Loucy (cell line): ENCODE results near the gene MYO7B.

Experiments
- H2AFZ ChIP-seq: fragments of 200-600 bp; sonication (generic); 2 replicates; pipeline ENCODE4 v1.6.0; 2016; ENCODE audit warnings: antibody characterized with exemption, mild to moderate bottlenecking, low read length, moderate library complexity
- H3F3A ChIP-seq: fragments of 200-600 bp; 2 replicates; pipeline ENCODE4 v1.6.0; 2016; ENCODE audit warnings: antibody characterized with exemption, low read depth, mild to moderate bottlenecking
- H3K27me3 ChIP-seq: fragments of 200-600 bp; sonication (generic); 2 replicates; pipeline ENCODE4 v1.6.1; 2014; ENCODE audit warnings: low read length, mild to moderate bottlenecking; ENCODE audit not compliant: insufficient read depth, poor library complexity, severe bottlenecking
- H3K36me3 ChIP-seq: fragments of 200-600 bp; sonication (generic); 2 replicates; pipeline ENCODE4 v1.6.1; 2016; ENCODE audit warnings: low read length; ENCODE audit not compliant: insufficient read depth
- H3K4me1 ChIP-seq: fragments of 200-600 bp; sonication (generic); 2 replicates; pipeline ENCODE4 v1.5.1; 2014; ENCODE audit warnings: low read length, mild to moderate bottlenecking; ENCODE audit not compliant: insufficient read depth, poor library complexity, severe bottlenecking
- H3K4me2 ChIP-seq: fragments of 200-600 bp; sonication (generic); 2 replicates; pipeline ENCODE4 v1.6.0; 2014; ENCODE audit warnings: antibody characterized with exemption, low read length, low read depth, mild to moderate bottlenecking; ENCODE audit not compliant: poor library complexity, severe bottlenecking
- H3K4me3 ChIP-seq: fragments of 200-600 bp; sonication (generic); 2 replicates; pipeline ENCODE4 v1.5.1; 2014; ENCODE audit warnings: low read length, mild to moderate bottlenecking, mixed read lengths; ENCODE audit not compliant: poor library complexity, severe bottlenecking
- H3K79me2 ChIP-seq: fragments of 200-600 bp; sonication (generic); 2 replicates; pipeline ENCODE4 v1.6.1; 2014; ENCODE audit warnings: low read length; ENCODE audit not compliant: insufficient read depth
- H3K9ac ChIP-seq: fragments of 200-600 bp; sonication (generic); 2 replicates; pipeline ENCODE4 v1.6.0; 2014; ENCODE audit warnings: mild to moderate bottlenecking, low read depth, low read length, moderate library complexity; ENCODE audit not compliant: poor library complexity, severe bottlenecking
- H3K9me2 ChIP-seq: fragments of 200-600 bp; sonication (generic); replicated peaks from 2 replicates; pipeline ENCODE4 v1.6.1; 2016; ENCODE audit warnings: low read depth, low read length, mixed read lengths
- H3K9me3 ChIP-seq: fragments of 200-600 bp; sonication (generic); 2 replicates; pipeline ENCODE4 v1.6.1; 2014; ENCODE audit warnings: mild to moderate bottlenecking, antibody characterized with exemption, low read length, low read depth; ENCODE audit not compliant: insufficient read depth
- H4K20me1 ChIP-seq: fragments of 200-600 bp; sonication (generic); 2 replicates; pipeline ENCODE4 v1.6.0; 2014; ENCODE audit warnings: antibody characterized with exemption, low read length, mild to moderate bottlenecking; ENCODE audit not compliant: insufficient read depth, poor library complexity, severe bottlenecking
- CTCF ChIP-seq: fragments of 200-600 bp; sonication (generic); conservative IDR thresholded peaks from 2 replicates; pipeline ENCODE4 v1.5.1; 2014; ENCODE audit warnings: mild to moderate bottlenecking, antibody characterized with exemption, low read length
- EZH2phosphoT487 ChIP-seq: fragments of 200-600 bp; IDR thresholded peaks from 2 replicates; pipeline ENCODE4 v1.6.1; 2018; ENCODE audit warnings: antibody characterized with exemption, mild to moderate bottlenecking, moderate library complexity, borderline replicate concordance

MYO7B gene

GRCh38 chr2:127606625-127607398 lies 71.3 kb downstream of the MYO7B start:
- Histone ChIP-seq H3K4me2 (no peak overlapping the region), H3K27me3 (no peaks in the 10 kb centered on the region), H3K9me2 (no peaks in the 10 kb centered on the region), H3F3A (no peaks in the 10 kb centered on the region), H3K9me3 (peaks cover 8% of the 10 kb centered on the region; the same call in 1 of the 2 replicates), H3K9ac (no peak overlapping the region), H3K4me1 (peaks cover 37% of the 10 kb centered on the region), H3K36me3 (no peaks in the 10 kb centered on the region), H4K20me1 (no peaks in the 10 kb centered on the region), H3K4me3 (no peak overlapping the region), H3K79me2 (no peaks in the 10 kb centered on the region), H2AFZ (no peak overlapping the region)
- TF ChIP-seq EZH2phosphoT487: no peak
- TF ChIP-seq CTCF: no peak

- H3K9ac ChIP-seq: no peak overlapping the region
- H3K9me2 ChIP-seq: no peaks in the 10 kb centered on the region
- no peaks in the 10 kb centered on the region for H3F3A ChIP-seq
- H3K4me2 ChIP-seq: no peak overlapping the region
- no peaks in the 10 kb centered on the region for H4K20me1 ChIP-seq
- H3K9me3 ChIP-seq: peaks cover 8% of the 10 kb centered on the region; the same call in 1 of the 2 replicates
- TF ChIP-seq EZH2phosphoT487 (no peak), CTCF (no peak)
- no peak overlapping the region for H3K4me3 ChIP-seq
- H3K79me2 ChIP-seq: no peaks in the 10 kb centered on the region
- no peak overlapping the region for H2AFZ ChIP-seq
- no peaks in the 10 kb centered on the region for H3K36me3 ChIP-seq
- H3K4me1 ChIP-seq: peaks cover 37% of the 10 kb centered on the region
- no peaks in the 10 kb centered on the region for H3K27me3 ChIP-seq
These were observed 72.0 kb downstream of the MYO7B start for GRCh38 chr2:127607399-127607908.

- Histone ChIP-seq H3F3A (no peaks in the 10 kb centered on the region), H3K9me2 (no peaks in the 10 kb centered on the region), H3K4me1 (peaks cover 37% of the 10 kb centered on the region), H3K4me2 (no peak overlapping the region), H3K9me3 (peaks cover 11% of the 10 kb centered on the region; the same call in 1 of the 2 replicates), H4K20me1 (no peaks in the 10 kb centered on the region), H3K27me3 (no peaks in the 10 kb centered on the region), H3K79me2 (no peaks in the 10 kb centered on the region), H3K9ac (no peak overlapping the region), H2AFZ (no peak overlapping the region), H3K36me3 (no peaks in the 10 kb centered on the region), H3K4me3 (no peak overlapping the region)
- TF ChIP-seq CTCF (no peak), EZH2phosphoT487 (no peak)
These were observed 72.9 kb downstream of the MYO7B start for GRCh38 chr2:127608061-127609030.
